HG02798 (cell line): Measurements from ENCODE around the gene COX15.
A peak's percentile ranks its signal among the peaks of the same experiment; 100 is the strongest.
"Not testable (repeated sequence)": the region's sequence is repeated elsewhere in the genome, so short reads cannot be mapped to it uniquely, and the experiment has no call there.

Experiments
- ATAC-seq: cut with Tn5 transposase; IDR thresholded peaks from one replicate; pipeline ENCODE4 v1.9.1; 2021; ENCODE audit warnings: mild to moderate bottlenecking; ENCODE audit not compliant: unreplicated experiment, poor library complexity

Gene COX15

DNA sequence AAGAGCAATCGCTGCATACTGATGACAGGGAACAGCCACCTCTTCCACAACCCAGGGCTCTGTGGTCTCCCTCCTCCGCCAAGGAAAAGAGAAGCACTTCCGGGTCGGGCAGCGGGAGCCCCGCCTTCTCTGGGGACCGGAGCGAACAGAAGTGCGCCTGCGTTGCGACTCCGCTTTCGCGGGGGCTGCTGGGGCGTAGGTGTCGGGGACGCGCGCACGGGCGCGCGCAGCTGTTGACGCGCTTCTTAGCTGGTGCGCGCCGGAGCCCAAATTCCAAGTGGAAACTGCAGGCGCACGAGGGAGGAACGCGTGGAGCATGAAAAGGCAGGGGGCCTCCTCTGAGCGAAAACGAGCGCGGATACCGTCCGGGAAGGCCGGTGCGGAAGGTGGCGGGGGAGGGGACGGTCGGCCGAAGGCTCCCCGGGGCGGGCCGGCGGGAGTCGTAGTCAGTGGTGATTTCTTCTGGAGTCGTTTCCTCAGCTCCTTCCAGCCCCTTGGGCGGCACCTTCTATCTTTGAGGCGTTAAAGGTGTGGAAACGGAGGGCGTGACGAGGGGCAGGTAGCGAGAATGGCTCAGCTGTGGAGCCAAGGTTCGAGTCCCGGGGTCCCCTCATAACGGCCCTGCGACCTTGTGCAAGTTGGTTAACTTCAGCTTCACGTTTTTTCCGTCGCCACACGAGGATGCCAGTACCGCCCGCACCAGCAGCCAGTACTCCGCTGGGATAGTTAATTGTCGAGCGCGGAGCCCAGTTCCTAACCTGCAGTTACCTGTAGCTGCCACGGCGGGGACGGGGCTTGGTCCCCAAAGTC, at the start of gene COX15, which contains the start of gene CUTC:
Gene COX15, minus strand, starts transcription at position 95 of the 810 bp plus-strand sequence. Its CDS starts 78 bp downstream, at position 17.
Gene CUTC, plus strand, starts transcription at position 202 of the 810 bp plus-strand sequence. Its CDS starts 115 bp downstream, at position 317.
- peak; percentile 92 for ATAC-seq

GRCh38 chr10:99779335-99779734, 47.4 kb upstream of the COX15 start:
- no peak for ATAC-seq

DNA sequence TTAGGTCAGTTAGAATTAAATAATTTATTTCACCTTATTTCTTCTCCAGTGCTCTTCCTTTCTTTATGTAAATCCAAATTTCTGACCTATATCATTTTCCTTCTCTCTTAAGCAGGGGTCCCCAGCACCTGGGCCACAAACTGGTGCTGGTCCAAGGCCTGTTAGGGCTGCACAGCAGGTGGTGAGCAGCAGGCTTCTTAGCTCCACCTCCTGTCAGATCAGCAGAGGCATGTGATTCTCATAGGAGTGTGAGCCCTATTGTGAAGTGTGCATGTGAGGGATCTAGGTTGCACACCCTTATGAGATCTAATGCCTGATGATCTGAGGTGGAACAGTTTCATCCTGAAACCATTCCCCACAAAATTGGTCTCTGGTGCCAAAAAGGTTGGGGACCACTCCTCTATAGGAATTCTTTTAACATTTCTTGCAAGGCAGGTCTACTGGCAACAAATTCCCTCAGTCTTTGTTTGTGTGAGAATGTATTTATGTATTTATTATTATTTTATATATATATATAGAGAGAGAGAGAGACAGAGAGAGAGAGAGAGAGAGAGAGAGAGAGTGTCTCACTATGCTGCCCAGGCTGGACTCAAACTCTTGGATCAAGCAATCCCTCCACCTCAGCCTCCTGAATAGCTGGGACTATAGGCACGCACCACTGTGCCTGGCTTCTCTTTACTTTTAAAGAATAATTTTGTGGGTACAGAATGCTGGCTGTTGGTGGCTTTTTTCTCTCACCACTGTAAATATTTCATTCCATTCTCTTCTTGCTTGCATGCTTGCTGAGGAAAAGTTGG, 46.2 kb upstream of the COX15 start:
- peak; percentile 57 for ATAC-seq

DNA sequence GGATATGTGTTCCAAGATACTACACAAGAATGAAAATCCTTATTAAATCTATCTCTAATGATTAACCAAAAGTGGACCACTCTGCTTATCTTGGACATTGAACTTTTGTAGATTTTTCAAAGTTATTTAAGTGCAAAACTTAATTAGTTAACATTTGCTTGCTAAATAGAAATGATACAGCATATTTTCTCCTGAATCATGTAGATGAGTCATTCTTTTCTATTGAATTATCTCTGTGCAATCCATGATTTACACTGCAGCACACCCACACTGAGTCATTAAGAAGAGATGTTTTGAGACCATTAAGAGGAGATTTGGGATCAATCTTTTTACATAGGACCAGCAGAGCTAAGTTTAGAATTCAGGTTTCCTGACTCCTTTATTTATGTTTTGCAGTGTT, 43.9 kb upstream of the COX15 start:
- no peak for ATAC-seq

DNA sequence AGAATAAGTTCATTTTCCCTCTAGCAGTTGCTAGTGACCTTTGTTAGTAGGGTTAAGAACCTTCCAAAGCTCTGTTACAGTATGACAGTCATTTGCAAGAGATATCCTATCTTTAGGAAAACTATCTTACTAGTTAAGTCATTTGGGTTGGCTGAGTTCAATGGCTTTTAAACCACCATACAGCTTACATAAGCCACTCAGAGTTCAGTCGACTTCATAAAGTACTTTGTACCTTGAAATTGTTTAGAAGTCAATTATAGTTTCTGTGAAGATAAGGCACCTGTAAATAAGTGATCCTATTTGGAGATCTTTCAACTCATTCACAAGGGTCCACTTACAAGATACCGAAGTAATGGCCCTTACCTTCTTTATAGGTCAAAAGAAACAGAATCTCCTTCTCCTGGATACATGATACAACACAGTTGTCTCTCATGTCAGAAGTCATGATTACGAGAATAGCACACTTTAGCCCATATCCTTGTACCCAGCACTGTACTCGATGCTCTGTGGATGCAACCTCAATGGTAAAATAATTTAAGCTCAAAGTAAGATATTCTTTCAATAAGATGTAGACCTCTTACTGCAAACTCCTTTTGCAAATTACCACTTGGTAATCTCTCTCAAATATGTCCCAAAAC, 38.6 kb upstream of the COX15 start:
- ATAC-seq = no peak

DNA sequence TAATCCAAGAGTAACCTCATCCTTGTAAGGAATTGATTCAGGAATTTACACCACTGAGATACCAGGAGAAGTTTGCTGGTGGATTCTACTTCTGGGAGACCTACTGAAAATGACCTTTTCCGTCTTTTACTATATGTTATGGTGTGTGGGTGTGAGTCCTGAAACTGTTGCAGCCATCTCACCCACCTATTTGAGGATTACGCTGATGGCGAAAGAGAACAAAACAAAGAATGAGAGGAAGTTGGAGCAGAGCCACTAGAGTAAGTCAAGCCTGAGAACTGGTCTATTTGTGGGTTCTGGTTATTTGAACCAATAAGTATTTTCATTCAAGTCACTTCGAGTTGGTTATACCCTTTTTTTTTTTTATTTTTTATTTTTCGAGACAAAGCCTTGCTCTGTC, 37.8 kb upstream of the COX15 start:
- no peak for ATAC-seq

GRCh38 chr10:99768556-99768955, 36.6 kb upstream of the COX15 start:
- no peak for ATAC-seq

- ATAC-seq = no peak
Measured at GRCh38 chr10:99767901-99768300, 36.0 kb upstream of the COX15 start.

- ATAC-seq = peak; percentile 94
Measured at GRCh38 chr10:99766302-99766681, 34.4 kb upstream of the COX15 start.

GRCh38 chr10:99765672-99766301, 33.9 kb upstream of the COX15 start:
- ATAC-seq = no peak

DNA sequence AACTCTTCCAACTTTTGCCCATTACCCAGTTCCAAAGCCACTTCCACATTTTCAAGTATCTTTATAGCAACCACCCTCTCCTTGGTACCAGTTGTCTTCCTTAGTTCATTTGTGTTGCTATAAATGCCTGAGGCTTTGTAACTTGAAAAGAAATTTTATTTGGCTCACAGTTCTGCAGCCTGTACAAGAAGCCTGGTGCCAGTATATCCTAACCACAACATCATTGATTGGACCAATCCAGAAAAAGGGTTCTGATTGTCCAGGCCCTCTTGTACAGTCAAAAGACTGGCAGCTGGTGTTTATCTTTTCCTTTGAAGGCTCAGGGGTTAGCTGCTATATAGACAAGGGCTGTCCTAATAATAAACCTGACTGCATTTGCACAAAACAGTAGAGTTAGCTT, 29.4 kb upstream of the COX15 start:
- no peak for ATAC-seq

DNA sequence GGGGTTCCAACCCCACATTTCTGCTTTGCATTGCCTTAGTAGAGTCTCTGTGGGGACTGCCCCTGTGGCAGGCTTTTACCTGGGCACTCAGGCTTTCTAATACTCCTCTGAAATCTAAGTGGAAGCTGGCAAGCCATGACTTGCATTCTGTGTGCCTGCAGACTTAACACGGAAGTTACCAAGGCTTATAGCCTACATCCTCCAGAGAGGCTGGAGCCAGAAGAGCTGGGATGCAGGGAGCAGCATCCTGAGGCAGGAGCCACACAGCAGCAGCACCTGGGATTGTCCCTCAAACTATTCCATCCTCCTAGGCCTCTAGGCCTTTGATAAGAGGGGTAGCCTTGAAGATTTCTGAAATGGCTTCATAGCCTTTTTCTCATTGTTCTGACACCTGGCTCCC, 28.4 kb upstream of the COX15 start:
- no peak for ATAC-seq

- ATAC-seq = no peak
Measured at GRCh38 chr10:99758211-99758891, 26.4 kb upstream of the COX15 start.

DNA sequence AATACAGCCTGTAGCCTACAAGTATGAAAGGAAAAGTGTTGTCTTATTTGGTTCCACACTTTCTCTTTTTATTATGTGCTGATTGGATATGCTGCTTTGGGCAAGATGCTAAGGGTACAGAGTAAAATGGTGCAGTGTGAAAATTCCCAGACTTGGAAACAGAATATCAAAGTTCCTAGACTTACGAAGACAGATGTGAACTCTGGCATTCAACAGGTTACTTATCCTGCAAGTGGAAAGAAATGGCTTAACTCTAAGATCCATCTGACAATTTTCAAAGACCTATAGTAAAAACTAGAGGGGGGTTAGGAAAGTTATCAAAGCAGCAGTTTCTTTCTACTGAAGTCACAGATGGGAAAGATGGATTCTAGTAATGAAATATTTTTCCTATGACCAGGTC, 24.2 kb upstream of the COX15 start:
- ATAC-seq = no peak

DNA sequence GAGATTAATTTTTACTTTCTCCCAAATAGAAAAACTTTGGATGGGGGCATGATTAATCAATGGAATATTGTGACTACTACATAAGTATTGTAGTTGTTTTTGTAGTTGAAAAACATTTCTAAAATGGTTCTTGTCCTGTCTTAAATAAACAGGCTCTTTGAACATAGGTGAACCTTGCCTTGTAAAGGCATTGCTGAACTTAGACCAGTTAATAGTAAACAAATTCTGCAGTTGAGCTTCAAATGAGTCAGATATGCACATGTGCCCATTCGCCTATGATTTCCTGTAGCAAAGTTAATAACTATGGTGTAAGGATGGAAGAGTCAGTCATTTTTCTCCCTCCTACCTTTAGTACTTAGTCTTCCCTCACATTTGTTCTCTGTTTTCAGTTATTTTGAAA, 22.7 kb upstream of the COX15 start:
- no peak for ATAC-seq

DNA sequence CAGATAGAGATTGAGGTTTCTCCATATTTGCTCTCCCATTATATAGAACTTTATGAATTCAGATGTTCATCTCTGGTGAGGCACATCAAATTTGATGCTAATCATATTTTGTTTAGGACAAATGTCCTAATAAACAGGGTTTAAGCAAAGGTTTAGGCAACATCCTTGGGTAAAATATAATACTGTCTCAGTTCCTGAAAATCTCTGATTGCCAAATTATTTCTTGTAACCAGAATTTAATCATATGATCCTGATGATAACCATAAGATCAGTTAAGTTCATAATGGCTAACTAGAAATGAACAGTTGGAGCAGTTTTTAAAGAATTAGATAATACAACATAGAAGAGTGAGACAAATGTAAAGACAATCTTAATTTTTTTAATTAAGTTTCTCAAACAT, 18.7 kb upstream of the COX15 start:
- no peak for ATAC-seq

GRCh38 chr10:99748823-99749451, 17.0 kb upstream of the COX15 start:
- ATAC-seq = no peak

- ATAC-seq = not testable (repeated sequence)
Measured at GRCh38 chr10:99746166-99746565, 14.2 kb upstream of the COX15 start.

DNA sequence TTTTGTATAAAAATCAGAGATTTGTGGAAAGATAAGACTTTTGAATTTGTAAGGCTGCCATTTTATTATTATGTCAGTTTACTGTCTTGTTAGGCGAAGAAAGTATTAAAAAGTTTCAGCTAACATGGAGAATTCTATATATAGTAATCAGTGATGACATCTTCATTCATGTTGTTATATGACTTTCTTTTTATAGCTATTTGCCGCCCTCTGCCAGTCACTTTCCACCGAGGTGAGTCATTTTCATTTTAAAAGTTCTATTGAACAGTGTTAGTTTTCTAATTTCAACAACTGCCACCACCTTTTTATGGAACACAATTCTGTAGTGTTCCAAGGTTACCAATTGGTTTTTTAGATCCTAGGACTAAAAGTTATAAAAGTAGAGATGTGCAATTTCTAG, 11.9 kb upstream of the COX15 start:
- no peak for ATAC-seq

DNA sequence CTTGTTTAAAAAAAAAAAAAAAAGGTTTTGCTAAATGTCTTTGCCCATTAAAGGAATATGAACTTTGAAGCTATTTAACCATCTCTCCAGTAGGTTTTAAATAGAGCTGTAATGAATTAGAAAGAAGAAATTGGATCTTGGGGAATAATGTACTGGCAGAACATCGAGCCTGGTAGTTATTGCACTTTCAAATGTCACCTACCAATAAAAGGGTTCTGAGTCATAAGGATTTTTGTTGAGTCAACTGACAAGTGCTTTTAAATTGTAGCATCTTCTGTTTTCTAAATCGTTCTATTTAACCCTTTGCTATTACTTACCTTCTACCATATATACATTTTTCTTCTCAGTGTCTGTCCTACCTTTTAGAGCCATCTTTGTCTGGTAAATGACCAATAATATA, 10.8 kb upstream of the COX15 start:
- ATAC-seq = no peak
